IPS-15b (cell line): ENCODE measurements around the gene ZNF831.
A peak's percentile ranks its signal among the peaks of the same experiment; 100 is the strongest.

ENCODE experiments used
- H3K27me3 ChIP-seq: one replicate; pipeline ENCODE4 v1.6.1; 2013; ENCODE audit warnings: low read length; ENCODE audit not compliant: control insufficient read depth, insufficient read depth
- H3K36me3 ChIP-seq: one replicate; pipeline ENCODE4 v1.6.1; 2013; ENCODE audit warnings: low read length; ENCODE audit not compliant: control insufficient read depth, insufficient read depth
- H3K4me1 ChIP-seq: one replicate; pipeline ENCODE4 v1.6.1; 2013; ENCODE audit warnings: mild to moderate bottlenecking, low read length; ENCODE audit not compliant: control insufficient read depth, insufficient read depth
- H3K4me3 ChIP-seq: one replicate; pipeline ENCODE4 v1.5.1; 2013; ENCODE audit warnings: low read depth, low read length
- H3K9ac ChIP-seq: one replicate; pipeline ENCODE4 v1.6.1; 2013; ENCODE audit warnings: low read depth, mild to moderate bottlenecking, low read length
- H3K9me3 ChIP-seq: one replicate; pipeline ENCODE4 v1.6.1; 2013; ENCODE audit warnings: mild to moderate bottlenecking, low read length; ENCODE audit not compliant: control insufficient read depth, insufficient read depth

ZNF831 gene

DNA sequence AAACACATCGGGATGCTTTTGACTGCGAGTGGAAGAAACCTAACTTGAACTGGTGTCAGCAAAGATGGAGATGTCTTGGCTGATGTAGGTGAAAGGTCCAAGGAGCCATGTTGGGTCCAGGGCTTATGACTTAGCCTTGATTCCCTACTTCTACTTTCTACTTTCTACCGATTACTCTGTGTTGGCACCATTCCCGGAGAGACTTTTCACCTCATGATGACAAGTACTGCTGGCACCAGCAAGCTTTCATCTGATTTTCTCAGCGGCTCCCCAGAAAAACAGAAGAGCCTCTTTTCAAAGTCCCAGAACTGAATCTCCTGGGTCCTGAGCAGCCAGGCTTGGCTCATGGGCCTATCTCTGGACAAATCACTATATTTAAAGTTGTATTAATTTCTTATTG, 131.9 kb downstream of the ZNF831 start:
- no peaks in the 10 kb centered on the region for H3K4me1 ChIP-seq
- no peak overlapping the region for H3K4me3 ChIP-seq
- no peaks in the 10 kb centered on the region for H3K36me3 ChIP-seq
- H3K9me3 ChIP-seq = no peaks in the 10 kb centered on the region
- peaks cover 27% of the 10 kb centered on the region for H3K27me3 ChIP-seq
- no peak overlapping the region for H3K9ac ChIP-seq

DNA sequence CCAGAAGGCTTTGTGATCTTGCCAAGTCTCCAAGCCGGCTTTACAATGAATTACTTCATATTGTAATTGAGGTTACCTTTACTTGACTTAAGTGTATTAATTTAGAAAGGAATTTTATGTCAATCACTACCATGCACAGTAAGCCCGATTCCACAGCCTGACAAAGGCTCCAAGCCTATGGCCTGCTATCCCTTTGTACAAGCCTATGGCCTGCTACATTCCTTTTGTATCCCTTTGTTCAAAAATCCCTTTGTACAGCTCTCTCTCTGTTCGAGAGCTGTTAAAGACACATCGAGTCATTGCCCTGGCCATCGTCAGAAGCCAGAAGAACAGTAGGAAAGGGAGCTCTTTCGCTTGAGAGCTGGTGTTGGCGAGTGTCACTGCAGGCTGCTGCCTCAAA, 134.1 kb downstream of the ZNF831 start:
- Histone ChIP-seq H3K36me3 (no peaks in the 10 kb centered on the region), H3K9me3 (no peaks in the 10 kb centered on the region), H3K9ac (no peak overlapping the region), H3K4me3 (no peak overlapping the region), H3K4me1 (no peaks in the 10 kb centered on the region), H3K27me3 (peaks cover 48% of the 10 kb centered on the region)

DNA sequence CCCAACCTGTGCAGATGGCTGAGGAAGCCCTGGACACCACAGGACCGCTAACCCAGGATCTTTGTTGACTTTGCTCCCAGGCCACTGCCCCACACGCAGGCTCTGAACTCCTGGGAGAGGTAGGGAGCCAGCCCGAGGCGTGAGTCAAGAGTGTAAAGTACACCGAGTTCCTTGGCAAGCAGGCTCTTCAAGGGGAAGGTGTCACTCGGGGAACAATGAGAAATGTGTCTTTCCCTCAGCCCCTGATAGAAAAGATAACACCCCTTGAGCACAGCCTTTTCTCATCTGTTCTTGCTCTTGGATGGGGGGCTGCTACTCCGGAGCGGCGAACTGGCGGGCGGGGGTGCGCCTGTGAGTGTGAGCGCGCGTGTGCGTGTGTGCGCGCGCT, 136.3 kb downstream of the ZNF831 start:
- H3K4me1 ChIP-seq = no peaks in the 10 kb centered on the region
- H3K9ac ChIP-seq = no peak overlapping the region
- no peaks in the 10 kb centered on the region for H3K36me3 ChIP-seq
- no peaks in the 10 kb centered on the region for H3K9me3 ChIP-seq
- peak overlapping the region; percentile 33 for H3K4me3 ChIP-seq
- peaks cover 63% of the 10 kb centered on the region for H3K27me3 ChIP-seq

DNA sequence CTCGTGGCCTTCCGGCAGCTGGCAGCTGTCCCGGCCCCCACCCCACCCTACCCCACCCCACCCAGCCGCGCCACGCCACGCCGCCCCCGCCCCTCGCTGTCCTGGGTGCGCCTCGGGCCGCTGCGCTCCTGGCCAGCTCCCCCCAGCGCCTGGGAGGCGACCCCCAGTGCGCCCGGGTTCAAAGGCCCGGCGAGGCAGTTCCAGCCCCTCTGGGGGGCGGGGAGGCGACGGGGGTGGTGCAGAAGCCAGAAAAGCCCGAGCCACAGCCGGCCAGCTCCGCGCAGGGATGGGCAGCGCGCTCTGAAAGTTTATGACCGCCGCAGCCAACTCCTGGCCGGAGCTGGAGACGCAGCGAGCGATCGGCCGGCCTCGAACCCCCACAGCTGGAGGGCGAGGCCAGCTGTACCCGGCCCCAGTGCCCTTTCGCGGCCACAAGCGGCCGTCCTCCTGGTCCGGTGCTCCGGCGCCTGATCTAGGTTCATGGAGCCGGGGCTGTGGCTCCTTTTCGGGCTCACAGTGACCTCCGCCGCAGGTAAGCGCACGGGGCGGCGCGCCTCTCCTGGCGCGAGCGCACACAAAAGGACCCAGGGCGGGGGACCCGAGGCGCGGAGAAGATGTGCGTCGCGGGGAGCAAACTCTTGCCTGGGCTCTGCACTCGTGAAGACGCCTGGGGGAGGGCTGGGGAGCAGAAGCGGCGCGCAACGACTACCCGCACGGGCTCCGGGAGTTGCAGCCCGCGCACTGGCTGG, 136.9 kb downstream of the ZNF831 start, which contains the start of gene EDN3:
TSS of gene EDN3 (plus strand) at position 279 of the 749 bp plus-strand sequence. CDS start at position 481, 202 bp downstream.
- no peaks in the 10 kb centered on the region for H3K9me3 ChIP-seq
- H3K9ac ChIP-seq = no peak within 1 kb of the TSS
- no peaks in the 10 kb centered on the region for H3K36me3 ChIP-seq
- H3K4me1 ChIP-seq = no peaks in the 10 kb centered on the region
- H3K27me3 ChIP-seq = peaks cover 63% of the 10 kb centered on the region
- H3K4me3 ChIP-seq = peak within 1 kb of the TSS; percentile 48

DNA sequence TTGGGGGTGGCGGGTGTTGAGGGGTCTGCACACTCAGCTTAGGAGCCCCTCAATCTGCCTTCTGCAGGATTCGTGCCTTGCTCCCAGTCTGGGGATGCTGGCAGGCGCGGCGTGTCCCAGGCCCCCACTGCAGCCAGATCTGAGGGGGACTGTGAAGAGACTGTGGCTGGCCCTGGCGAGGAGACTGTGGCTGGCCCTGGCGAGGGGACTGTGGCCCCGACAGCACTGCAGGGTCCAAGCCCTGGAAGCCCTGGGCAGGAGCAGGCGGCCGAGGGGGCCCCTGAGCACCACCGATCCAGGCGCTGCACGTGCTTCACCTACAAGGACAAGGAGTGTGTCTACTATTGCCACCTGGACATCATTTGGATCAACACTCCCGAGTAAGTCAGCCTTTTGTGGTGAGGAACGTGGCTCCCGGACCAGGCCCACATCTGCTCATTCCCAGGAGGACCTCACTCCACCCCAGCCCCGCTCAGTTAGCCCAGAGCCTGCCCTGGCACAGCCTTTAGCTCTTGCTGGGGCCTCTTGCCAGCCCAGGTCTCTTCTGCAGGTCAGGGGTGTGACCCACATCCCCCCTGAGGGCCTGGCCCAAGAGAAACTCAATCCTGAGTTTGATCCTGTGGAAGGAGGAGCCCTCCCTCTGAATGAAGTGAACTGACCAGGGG, 137.9 kb downstream of the ZNF831 start:
- H3K9ac ChIP-seq = no peak overlapping the region
- H3K4me3 ChIP-seq = no peak overlapping the region
- H3K36me3 ChIP-seq = no peaks in the 10 kb centered on the region
- H3K27me3 ChIP-seq = peaks cover 61% of the 10 kb centered on the region
- H3K9me3 ChIP-seq = no peaks in the 10 kb centered on the region
- no peaks in the 10 kb centered on the region for H3K4me1 ChIP-seq

DNA sequence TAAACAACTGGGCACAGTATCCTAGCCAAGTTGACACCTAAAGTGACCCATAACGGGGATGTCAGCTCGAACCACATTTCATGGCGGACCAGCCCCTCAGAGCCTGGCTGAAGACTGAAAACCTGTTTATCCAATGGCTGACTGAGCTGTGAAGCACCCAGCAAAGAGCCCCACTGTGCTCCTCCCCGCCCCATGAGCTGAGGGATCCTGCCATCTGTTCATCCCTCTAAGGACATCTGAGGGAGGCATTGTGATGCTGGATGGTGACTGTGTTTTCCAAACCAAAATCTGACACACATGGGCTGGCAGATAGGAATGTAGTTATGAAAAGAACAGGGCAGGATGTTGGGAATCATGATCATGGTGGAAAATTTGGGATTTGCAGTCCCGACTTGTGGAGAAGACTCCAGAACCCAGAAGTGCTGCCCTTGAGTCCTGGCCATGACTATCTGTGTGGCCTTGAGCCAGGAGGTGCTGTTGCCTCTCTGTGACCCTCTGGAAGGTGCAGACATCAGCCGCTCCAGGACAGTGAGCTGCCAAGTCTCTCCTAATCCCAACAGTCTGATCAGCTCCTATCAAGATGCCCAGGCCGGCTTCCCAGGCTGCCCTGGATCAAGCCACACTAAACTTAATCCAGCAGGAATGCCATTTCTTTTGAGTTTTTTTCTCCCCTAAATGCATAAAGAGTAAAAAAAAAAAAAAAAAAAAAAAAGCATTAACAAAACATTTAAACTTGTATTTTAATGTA, 142.5 kb downstream of the ZNF831 start:
- H3K36me3 ChIP-seq = no peaks in the 10 kb centered on the region
- H3K9ac ChIP-seq = no peak overlapping the region
- no peak overlapping the region for H3K4me3 ChIP-seq
- no peaks in the 10 kb centered on the region for H3K9me3 ChIP-seq
- H3K4me1 ChIP-seq = no peaks in the 10 kb centered on the region
- H3K27me3 ChIP-seq = peaks cover 32% of the 10 kb centered on the region

DNA sequence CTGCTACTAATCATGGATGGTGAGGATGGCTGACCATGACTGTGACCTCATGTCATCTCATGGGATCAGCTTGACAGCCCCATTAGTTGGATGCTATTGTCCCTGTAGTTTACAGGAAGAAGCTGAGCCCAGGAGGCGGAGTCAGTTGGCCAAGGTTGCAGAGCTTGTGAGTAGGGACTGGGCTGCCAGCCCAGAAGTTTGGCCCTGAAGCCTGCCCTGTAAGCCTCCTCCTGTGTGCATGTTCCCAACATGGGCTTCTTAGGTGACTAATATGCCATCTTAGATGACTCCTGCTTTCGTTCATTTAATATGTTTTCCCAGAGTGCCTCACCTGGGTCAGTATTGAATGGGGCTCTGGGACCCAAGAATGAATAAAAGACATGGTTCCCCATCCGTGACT, 143.6 kb downstream of the ZNF831 start:
- Histone ChIP-seq H3K9me3 (no peaks in the 10 kb centered on the region), H3K4me1 (no peaks in the 10 kb centered on the region), H3K27me3 (peaks cover 20% of the 10 kb centered on the region), H3K9ac (no peak overlapping the region), H3K36me3 (no peaks in the 10 kb centered on the region), H3K4me3 (no peak overlapping the region)
